Heart right ventricle (tissue), 16 donors: ENCODE measurements around the gene CROCC2. TPM values are rescaled to one million over a fixed set of nuclear protein-coding genes. Genes with fewer than 3 reads are reported as not detected.

ENCODE experiments used
- ATAC-seq, 8 donors: fragments of 200-7000 bp; cut with Tn5 transposase; one replicate each; pipeline ENCODE4 v1.9.1; 2020; ENCODE audit warnings: mild to moderate bottlenecking in 8 of 8, moderate library complexity in 8 of 8, moderate number of reproducible peaks in 1 of 8
- DNase-seq, 2 donors: peaks; one replicate each; pipeline ENCODE4 v3.0.0-alpha.2; 2020
- H3K27ac ChIP-seq, 10 donors: fragments of 200-600 bp; sonication (generic) in 2 of 10; one replicate each; pipeline versions ENCODE4 v1.5.0 to v1.8.0; 2020 to 2022; ENCODE audit warnings: mild to moderate bottlenecking in 3 of 10
- H3K27me3 ChIP-seq, 7 donors: fragments of 200-600 bp; one replicate each; pipeline ENCODE4 v1.8.0; 2021 to 2022; ENCODE audit warnings: mild to moderate bottlenecking in 2 of 7
- H3K36me3 ChIP-seq, 9 donors: fragments of 200-600 bp; sonication (generic) in 1 of 9; one replicate each; pipeline versions ENCODE4 v1.5.0 to v1.8.0; 2020 to 2022; ENCODE audit warnings: mild to moderate bottlenecking in 2 of 9
- H3K4me1 ChIP-seq, 9 donors: fragments of 200-600 bp; sonication (generic) in 1 of 9; one replicate each; pipeline versions ENCODE4 v1.5.0 to v1.8.0; 2020 to 2022; ENCODE audit warnings: mild to moderate bottlenecking in 4 of 9
- H3K4me3 ChIP-seq, 10 donors: fragments of 200-600 bp; sonication (generic) in 2 of 10; one replicate each; pipeline versions ENCODE4 v1.5.0 to v1.8.0; 2020 to 2022; ENCODE audit warnings: mild to moderate bottlenecking in 7 of 10, moderate library complexity in 2 of 10
- H3K9me3 ChIP-seq, 11 donors: fragments of 200-600 bp in 10 of 11; sonication (generic) in 2 of 11; one replicate each; pipeline versions ENCODE4 v1.5.0 to v1.8.0; 2013 to 2022; ENCODE audit warnings: mild to moderate bottlenecking in 2 of 11, control low read depth in 1 of 11, moderate library complexity in 1 of 11
- WGBS, 2 donors: extraction: QIAGEN DNeasy Blood & Tissue Kit; methylation state at CpG; one replicate each; pipeline ENCODE4 v1.1.7; 2013; ENCODE audit warnings: inconsistent platforms in 1 of 2; 5-methylcytosine and 5-hydroxymethylcytosine counted together
- intact Hi-C, 10 donors: fragments of 100-400 bp; cut with DNase I; formaldehyde crosslinking; loops; one replicate each; pipeline versions ENCODE4 v1.11.1 to v1.14.2; 2022
- polyA plus RNA-seq, 2 donors: library from polyadenylated mRNA; stranded (reverse); fragments of 200-250 nt; gene quantifications; one replicate each; pipeline ENCODE4 v1.2.3, GENCODE V29; 2013
- total RNA-seq, 10 donors: library from RNA; stranded (reverse); fragmentation: NEBNext Ultra II Directional in 3 of 10; extraction: Animal tissue kit (Norgen Biotek cat#: 25700) in 3 of 10; gene quantifications; one replicate each; pipeline versions ENCODE4 v1.2.1 to v1.2.4, GENCODE V29; 2021 to 2023
- TF ChIP-seq, protein P1 (sequence below), 9 donors: fragments of 200-600 bp; sonication (generic) in 2 of 9; IDR thresholded peaks; one replicate each; pipeline versions ENCODE4 v1.5.0 to v1.8.0; 2021 to 2022; ENCODE audit warnings: antibody characterized with exemption in 9 of 9, mild to moderate bottlenecking in 5 of 9, moderate library complexity in 1 of 9
- donor health status: Arrhythmogenic right ventricular cardiomyopathy.
- donor health status: ischemic (EF 13 %, LVEDD 7.1; RV severe dilation, severe dysfunction).
- donor health status: healthy with polysubstance abuse.
- donor health status: DM: no; HTN: yes; CAD: no.
- donor health status: DM: no; HTN: no; CAD: no.
- donor health status: ischemic (EF 25% LVEDD 6.9; RV normal size, moderate dysfunction).
- donor health status: ischemic (EF 25% LVEDD 5.7; RV mildly dilated, moderate dysfunction).
- donor health status: healthy.
- donor health status: DM: yes; HTN: yes; CAD: no.
- donor health status: Ischemic cardiomyopathy.
- donor health status: ischemic (EF 35%, LVEDD 5.7; RV mildly dilated, moderate dysfunction).
- donor health status: nonischemic (EF 11% LVEDD 7.7; RV severe dilation, severe dysfunction).
- donor health status: DM: yes; HTN: yes; CAD: no.
- donor health status: PGD.
- donor health status: ischemic (EF 29% LVEDD 5.4; RV normal size, mild dysfunction).
- donor health status: nonischemic (EF 23%, LVEDD 6.1; RV moderate dilation, normal function).

Gene CROCC2
- total and polyA plus RNA-seq, 12 donors, result 0.06 TPM; not detected in 11

GRCh38 chr2:241003830-241004564 lies 97.9 kb downstream of the CROCC2 start:
- TF ChIP-seq, protein P1, sequence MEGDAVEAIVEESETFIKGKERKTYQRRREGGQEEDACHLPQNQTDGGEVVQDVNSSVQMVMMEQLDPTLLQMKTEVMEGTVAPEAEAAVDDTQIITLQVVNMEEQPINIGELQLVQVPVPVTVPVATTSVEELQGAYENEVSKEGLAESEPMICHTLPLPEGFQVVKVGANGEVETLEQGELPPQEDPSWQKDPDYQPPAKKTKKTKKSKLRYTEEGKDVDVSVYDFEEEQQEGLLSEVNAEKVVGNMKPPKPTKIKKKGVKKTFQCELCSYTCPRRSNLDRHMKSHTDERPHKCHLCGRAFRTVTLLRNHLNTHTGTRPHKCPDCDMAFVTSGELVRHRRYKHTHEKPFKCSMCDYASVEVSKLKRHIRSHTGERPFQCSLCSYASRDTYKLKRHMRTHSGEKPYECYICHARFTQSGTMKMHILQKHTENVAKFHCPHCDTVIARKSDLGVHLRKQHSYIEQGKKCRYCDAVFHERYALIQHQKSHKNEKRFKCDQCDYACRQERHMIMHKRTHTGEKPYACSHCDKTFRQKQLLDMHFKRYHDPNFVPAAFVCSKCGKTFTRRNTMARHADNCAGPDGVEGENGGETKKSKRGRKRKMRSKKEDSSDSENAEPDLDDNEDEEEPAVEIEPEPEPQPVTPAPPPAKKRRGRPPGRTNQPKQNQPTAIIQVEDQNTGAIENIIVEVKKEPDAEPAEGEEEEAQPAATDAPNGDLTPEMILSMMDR (IDR thresholded peaks at IDR 0.05), result no peak
- DNase-seq, result no peak
- Histone ChIP-seq H3K4me3 (no peak overlapping the region), H3K4me1 (peaks cover 0 to 20% (median 6%) of the 10 kb centered on the region in 9 donors), H3K36me3 (peaks cover 0 to 20% (median 0%) of the 10 kb centered on the region in 9 donors), H3K27ac (no peak overlapping the region), H3K9me3 (peaks cover 0 to 37% (median 27%) of the 10 kb centered on the region in 11 donors), H3K27me3 (peaks cover 0 to 5% (median 0%) of the 10 kb centered on the region in 7 donors)
- no peak for ATAC-seq
- WGBS, 2 donors, result 93 to 94% methylated on average over 1 of the region's 1 CpG
- intact Hi-C loops, result no loop called here

DNA sequence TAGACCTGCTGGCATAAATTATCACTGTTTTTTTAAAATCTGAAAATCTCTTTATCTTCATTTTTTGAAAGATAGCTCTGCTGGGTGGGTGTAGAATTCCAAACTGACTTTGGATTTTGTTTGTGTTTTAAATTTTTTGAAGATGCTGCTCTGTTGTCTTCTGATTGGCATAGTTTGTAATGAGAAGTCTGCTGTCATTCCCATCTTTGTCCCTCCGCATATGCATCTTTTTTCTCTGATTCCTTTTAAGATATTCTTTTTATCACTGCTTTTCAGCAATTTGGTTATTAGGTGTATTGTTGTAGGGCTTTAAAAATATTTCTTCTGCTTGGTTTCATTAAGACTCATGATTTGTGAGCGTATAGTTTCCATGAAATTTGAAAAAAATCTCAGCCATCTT lies 99.4 kb downstream of the CROCC2 start:
- TF ChIP-seq, protein P1 (IDR thresholded peaks at IDR 0.05), result no peak
- H3K27me3 ChIP-seq, result no peaks in the 10 kb centered on the region
- no peak for DNase-seq
- intact Hi-C loops, result no loop called here
- H3K4me3 ChIP-seq, result no peak overlapping the region
- ATAC-seq, result no peak
- peaks cover 0 to 20% (median 0%) of the 10 kb centered on the region in 9 donors for H3K36me3 ChIP-seq
- peaks cover 3 to 23% (median 13%) of the 10 kb centered on the region in 9 donors for H3K4me1 ChIP-seq
- peaks cover 0 to 37% (median 27%) of the 10 kb centered on the region in 11 donors for H3K9me3 ChIP-seq
- 74 to 97% methylated on average over 2 of the region's 2 CpGs for WGBS, 2 donors
- H3K27ac ChIP-seq, result no peak overlapping the region

DNA sequence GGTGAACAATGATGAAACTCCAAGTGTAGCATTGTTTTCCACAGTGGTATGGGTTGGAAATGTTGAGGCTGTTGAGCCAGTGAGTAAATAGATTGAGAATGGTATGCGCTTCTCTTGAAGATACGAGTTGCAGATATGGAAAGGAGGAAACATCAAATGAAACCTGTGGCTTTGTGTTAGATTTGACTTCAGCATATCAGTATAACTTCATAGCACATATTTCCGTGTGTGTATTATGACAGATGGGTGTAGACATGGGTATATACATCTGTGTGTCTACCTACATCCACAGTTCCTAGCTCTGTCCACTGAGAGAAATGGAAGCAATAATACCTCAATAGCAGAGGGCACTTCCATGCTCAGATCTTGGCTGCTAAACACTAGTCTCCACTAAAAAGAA lies 100.3 kb downstream of the CROCC2 start:
- no peak for ATAC-seq

GRCh38 chr2:241007111-241007510 lies 101.0 kb downstream of the CROCC2 start:
- no peak for ATAC-seq
- no peak for DNase-seq
- H3K36me3 ChIP-seq, result peaks cover 0 to 20% (median 0%) of the 10 kb centered on the region in 9 donors
- H3K27me3 ChIP-seq, result no peaks in the 10 kb centered on the region
- H3K4me1 ChIP-seq, result peaks cover 3 to 23% (median 14%) of the 10 kb centered on the region in 9 donors
- WGBS, 2 donors, result 96% methylated on average over 7 of the region's 7 CpGs
- intact Hi-C loops, result no loop called here
- TF ChIP-seq, protein P1 (IDR thresholded peaks at IDR 0.05), result no peak
- H3K9me3 ChIP-seq, result peaks cover 0 to 37% (median 27%) of the 10 kb centered on the region in 11 donors
- no peak overlapping the region for H3K27ac ChIP-seq
- no peak overlapping the region for H3K4me3 ChIP-seq

More for the DNA sequence above, 100.3 kb downstream of the CROCC2 start:
- TF ChIP-seq, protein P1 (IDR thresholded peaks at IDR 0.05), result no peak
- Histone ChIP-seq H3K27ac (no peak overlapping the region), H3K27me3 (no peaks in the 10 kb centered on the region), H3K36me3 (peaks cover 0 to 20% (median 0%) of the 10 kb centered on the region in 9 donors), H3K4me3 (no peak overlapping the region), H3K9me3 (peaks cover 0 to 37% (median 27%) of the 10 kb centered on the region in 11 donors), H3K4me1 (peaks cover 3 to 23% (median 14%) of the 10 kb centered on the region in 9 donors)
- DNase-seq, result no peak
- 75 to 94% methylated on average over 3 of the region's 3 CpGs for WGBS, 2 donors
- intact Hi-C loops, result no loop called here
